Measurements from ENCODE around the gene WNT3A.
A peak's percentile ranks its signal among the peaks of the same experiment; 100 is the strongest.

The WNT3A gene

DNA sequence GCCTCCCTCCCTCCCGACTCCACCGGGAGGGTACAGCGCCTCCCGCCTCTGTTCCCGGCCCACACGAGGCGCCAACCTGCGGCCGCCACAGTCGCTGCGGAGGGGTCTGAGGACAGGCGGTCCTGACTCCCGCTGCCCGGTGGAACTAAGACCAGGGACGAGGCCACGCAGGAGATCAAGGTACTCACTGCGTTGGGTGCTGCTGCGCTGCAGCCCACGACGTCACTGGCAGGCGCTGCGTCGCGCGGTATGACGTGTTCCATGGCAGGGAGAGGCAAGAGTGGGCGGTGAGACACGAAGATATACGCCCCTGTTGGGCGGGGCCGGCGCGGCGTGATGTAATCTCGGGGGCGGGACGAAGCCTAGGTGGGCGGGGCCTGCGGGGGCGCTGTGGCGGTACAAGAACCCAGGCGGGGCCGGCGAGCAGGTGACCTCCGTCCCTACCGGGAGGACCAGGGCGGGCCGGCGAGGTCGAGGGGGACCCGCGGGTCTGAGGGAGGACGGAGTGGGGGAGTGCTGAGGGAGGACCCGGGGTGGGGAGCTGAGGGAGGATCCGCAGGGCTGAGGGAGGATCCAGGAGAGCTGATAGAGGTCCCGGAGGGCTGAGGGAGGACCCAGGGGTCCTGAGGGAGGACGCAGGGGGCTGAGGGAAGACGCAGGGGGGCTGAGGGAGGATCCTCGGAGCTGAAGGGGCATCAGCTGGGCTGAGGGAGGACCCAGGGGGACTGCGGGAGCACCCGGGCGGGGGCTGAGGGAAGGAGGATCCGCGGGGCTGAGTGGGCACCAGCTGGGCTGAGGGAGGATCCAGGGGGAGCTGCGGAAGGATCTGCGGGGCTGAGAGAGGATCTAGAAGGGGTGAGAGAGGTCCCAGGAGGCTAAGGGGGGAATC, 102.5 kb downstream of the WNT3A start, which contains the start of gene MRPL55:
MRPL55 (minus strand) TSS at position 227 of the 889 bp plus-strand sequence. CDS start 1,039 bp downstream, outside the sequence.
- TF ChIP-seq ZNF274 (IDR thresholded peaks at IDR 0.05; ENCODE audit: low read depth, low read length) = no peak
- H3K4me3 ChIP-seq (ENCODE audit: low read length) = peak within 1 kb of the TSS; percentile 89

DNA sequence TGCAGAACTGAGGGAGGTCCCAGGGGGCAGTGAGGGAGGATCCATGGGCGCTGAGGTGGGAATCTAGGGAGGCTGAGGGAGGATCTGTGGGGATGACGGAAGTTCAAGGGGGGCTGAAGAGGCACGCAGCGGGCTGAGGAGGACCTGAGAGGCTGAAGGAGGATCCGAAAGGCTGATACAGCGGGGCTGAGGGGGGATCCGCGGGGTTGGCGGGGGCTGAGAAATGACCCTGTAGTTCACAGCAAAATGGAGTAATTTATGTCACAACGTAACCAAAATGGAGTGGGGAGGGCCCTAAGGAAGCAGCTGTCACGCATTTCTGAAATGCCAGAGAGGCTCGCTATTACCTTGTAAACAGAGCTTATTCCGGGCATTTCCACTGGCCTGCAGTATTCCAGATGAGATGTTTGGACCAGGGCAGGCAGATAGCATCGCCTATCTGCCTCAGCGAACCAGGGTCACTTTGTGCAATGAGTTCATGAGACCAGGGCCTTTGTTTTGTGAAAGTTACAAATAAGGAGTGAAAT, 103.2 kb downstream of the WNT3A start:
- H3K4me3 ChIP-seq (ENCODE audit: low read length) = peak overlapping the region; percentile 89
- TF ChIP-seq ZNF274 (IDR thresholded peaks at IDR 0.05; ENCODE audit: low read depth, low read length) = no peak

DNA sequence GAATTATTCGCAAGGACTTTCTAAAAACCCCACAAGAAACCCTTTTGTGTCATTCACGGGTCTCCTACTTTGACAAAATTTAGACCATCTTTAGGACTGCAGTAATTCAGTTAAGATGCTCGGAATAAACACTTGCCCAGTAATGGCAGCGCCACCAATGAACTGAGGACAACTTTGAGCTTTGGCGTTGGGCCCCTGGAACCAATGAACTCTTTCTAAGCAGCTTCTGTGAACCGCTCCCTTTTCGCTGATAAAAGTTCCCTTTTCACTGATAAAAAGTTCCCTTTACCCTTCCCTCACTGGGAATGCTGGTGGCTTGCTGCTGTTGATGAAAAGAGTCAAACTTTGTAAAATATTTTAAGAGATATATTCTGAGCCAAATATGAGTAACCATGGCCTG, 103.8 kb downstream of the WNT3A start:
- TF ChIP-seq ZNF274 (IDR thresholded peaks at IDR 0.05; ENCODE audit: low read depth, low read length) = no peak

More for the DNA sequence above, 103.8 kb downstream of the WNT3A start:
- H3K4me3 ChIP-seq (ENCODE audit: low read length) = no peak overlapping the region
